ENCODE measurements around the gene MCM8.

The MCM8 gene

DNA sequence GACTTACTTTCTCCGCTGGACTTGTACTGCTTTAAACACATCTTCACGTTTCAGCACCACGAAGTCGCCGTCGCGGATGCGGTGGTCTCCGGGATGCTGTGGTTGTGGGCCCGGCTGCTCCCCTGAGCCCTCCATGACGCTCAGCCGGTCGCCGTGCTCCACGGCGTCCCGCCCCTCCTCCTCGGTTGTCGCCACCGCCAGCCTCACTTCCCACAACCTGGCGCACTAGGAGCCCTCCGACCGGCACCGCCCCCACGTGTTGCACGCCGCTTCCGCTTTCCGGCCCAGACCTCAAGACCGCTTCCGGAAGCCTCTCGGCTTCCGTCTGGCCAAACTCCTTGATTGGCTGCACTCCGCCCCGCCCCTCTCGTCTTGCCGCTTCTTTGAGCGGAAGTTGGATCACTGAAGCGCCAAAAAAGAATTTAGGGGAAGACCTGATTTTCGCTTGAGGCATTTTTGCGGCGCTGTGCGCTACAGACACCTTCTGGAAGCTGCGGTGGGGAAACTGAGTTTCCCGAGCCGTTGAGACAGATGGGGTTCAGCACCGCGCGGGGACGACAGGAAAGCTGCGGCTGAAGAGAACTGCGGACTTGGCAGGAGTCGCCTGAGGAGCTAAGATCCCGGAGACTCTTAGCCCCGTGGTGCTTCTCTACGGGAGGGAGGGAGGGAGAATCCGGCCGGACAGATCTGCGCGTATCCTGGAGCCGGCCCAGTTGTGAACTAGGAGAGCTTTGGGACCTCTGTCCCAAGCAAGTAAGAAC lies at the start of gene MCM8, which contains the start of gene TRMT6:
TSS of gene MCM8 (plus strand) at position 382 of the 761 bp plus-strand sequence. CDS start 1,364 bp downstream, outside the sequence.
TSS of gene TRMT6 (minus strand) at position 263 of the 761 bp plus-strand sequence. CDS start at position 135, 128 bp downstream.
- DNase-seq = peak; percentile 85

DNA sequence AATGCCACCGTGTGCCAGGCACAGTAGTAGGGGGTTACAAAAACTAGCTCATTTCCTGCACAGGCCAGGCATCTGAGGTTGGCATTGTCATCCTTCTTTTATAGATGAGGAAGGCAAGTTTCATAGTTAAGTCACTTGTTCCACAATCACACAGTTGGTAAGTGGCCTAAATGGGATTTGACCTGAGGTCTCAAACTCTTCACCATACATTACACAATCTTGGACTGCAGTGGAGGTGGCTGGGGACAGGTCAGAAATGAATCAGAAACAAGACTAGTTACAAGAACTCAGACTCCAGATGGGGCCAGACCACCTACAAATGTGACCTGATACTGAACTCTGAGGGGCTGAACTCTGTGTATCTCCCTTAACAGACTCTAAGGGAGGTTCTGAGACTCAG lies 49.5 kb upstream of the MCM8 start:
- DNase-seq = no peak

DNA sequence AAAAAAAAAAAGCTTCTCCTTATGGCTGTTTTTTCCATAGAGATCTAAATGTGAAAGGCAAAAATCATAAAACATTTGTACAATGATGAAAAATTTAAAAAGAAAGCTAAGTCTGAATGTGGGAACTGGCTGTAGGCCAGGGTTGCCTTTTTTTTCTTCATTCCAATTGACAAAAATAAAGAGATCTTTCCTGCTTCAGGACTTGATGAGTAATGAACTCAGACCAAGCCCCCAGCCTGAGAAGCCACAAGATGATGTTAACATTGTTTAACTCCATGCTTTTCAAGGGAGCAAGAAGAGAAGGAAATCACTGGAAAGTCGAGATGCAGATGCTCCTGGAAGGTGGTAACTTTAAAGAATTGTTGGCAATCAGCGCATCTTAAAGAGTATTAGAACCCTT lies 41.5 kb upstream of the MCM8 start:
- no peak for DNase-seq

DNA sequence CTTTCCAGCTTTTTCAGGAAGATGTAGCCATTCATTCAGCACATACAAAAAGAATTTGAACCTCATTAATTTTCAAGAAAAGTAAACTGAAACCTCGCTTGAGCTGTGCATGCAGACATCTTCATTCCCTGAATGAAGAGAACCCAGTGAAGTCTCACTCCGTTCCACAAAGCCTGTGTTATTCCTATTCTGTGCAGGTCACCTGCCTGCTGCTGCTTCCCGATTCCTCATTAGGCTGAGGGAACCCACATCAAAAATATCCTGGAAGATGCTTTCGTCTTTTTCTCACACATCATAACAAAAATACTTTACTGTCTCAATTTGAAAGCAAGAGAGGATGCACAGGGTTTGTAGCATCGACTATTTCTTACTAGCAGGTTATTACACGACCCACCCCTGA lies 40.3 kb upstream of the MCM8 start:
- DNase-seq = no peak

DNA sequence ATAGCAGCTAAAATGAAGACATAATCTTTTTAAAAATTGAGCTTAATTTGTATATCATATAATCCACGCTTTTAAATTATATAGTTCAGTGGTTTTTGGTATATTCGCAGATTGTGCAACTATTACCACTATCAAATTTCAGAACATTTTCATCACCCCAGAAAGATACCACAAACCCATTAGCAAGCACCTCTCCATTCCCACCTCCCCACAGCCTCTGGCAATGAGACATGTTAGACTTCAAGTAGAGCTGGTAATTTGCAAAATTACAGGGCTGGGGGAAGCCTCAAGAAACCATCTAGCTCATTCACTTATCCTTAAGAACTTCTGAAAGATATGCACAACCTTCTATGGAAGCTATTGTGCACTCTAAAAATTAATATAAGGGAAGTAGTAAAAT lies 37.3 kb upstream of the MCM8 start:
- DNase-seq = no peak

DNA sequence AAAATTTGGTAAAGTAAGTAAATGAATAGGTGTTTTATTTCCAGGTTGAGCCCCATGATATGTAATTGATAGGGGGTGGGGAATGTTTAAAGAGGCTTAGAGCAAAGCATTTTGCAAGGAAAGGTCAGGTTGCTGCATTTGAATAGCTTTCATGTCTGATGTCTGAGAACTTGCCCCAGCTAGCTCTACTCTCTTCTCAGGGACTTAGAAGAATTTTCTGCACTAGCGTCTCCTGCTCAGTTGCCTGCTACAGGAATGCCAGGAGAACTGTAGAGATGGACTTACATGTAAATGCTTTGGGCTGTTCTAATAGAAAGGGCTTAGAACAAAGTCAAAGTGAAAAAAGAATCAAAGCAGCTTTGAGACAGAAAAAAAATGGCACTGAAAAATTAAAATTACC lies 35.6 kb upstream of the MCM8 start:
- DNase-seq = no peak

DNA sequence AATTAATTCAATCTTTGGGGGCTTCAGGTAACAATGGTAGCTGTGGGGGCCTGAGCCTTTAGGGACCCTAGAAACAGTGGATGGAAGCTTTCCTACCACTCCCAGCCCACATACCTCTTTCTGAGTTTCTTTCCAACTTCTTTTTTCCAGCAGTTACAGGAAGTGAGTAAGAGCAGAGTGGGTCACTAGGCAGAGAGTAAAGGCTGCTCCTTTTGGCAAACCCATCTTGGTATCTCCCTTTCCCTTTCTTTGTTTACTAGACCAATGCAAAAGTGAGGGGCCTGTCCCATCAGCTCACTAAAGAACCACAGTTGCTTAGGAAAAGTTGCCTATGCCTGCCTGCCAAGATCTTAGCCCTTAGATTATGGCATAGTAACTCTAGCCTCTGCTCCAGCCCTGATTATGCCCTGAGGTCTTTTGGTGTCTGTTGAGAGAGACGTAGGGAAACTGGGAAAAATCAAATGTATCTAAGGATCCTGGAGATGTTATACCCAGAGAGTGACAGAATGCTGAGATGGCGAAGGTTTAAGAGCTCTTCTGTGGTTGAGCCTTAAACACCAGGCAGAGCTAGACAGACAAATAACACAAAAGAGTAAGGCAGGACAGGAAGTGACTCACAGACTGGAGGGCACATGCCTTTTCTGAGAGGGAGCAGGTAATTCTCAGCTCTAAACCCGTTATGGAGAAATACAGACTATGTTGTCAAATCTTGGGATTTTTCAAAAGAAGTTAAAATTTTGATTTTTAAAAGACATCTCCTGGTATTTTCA lies 31.4 kb upstream of the MCM8 start:
- DNase-seq = no peak

DNA sequence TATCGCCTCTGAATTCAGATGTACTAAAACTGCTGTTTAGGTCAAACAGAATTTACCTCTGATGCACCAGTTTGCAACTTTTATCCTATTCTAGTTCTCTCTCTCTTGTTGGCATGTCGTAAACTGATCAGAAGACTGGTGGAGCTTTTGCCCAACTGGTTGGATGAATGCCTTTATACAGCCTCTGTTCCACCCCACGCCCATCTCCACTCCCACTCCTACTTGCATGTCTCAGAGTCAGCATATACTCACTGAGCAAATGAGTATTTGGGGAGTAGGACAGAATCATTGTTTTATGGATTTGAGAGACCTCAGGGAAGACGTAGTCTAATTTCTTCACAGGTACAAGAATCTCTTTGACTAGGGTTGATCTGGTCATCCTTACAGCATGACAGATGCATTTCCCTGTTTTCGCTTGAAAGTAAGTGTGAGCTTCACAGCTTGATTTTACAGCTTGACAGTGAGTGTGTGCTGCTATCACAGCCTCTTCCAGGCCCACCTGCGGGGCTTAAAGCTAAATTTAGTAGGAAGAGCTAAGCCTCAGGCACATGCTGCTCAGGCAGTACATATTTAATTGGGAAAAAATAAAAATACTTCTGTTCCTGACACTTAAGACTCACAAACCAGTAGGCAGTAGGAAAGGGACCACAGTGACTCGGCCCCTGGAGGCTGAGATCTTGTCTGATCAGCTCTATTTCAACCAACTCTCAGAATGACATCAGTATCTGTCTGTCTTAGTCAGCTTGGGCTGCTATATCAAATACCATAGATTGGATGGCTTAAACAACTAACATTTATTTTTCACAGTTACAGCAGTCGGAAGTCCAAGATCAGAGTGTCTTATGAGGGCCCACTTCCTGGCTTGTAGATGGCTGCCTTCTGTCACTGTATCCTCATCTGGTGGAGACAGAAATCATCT lies 30.6 kb upstream of the MCM8 start:
- DNase-seq = no peak

DNA sequence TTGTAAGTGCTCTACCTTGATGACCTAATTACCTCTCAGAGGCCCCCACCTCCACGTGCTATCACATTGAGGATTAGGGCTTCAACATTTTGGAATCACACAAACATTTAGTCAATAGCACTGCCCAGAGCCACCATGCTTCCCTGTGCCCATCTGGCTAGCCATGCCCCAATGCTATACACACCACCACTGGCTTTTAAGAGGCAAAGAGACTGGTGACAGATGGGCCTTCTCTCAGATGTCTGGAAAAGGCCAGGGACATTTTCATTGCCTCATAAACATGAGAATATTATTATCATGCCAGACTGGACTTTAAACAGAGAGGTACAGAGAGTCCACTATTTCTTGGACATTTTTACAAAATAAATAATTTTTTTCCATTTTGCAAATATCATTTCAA lies 29.9 kb upstream of the MCM8 start:
- no peak for DNase-seq

DNA sequence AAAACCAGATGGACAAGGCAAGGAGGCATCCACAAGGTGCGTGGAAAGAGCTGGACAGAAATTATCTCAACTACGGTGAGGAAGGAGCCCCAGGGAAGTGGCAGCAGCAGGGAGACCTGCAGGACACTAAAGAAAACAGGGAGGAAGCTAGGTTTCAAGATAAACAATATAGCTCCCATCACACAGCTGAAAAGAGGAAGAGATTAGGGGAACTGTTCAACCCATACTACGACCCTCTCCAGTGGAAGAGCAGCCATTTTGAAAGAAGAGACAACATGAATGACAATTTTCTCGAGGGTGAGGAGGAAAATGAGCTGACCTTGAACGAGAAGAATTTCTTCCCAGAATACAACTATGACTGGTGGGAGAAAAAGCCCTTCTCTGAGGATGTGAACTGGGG lies 27.0 kb upstream of the MCM8 start:
- no peak for DNase-seq

DNA sequence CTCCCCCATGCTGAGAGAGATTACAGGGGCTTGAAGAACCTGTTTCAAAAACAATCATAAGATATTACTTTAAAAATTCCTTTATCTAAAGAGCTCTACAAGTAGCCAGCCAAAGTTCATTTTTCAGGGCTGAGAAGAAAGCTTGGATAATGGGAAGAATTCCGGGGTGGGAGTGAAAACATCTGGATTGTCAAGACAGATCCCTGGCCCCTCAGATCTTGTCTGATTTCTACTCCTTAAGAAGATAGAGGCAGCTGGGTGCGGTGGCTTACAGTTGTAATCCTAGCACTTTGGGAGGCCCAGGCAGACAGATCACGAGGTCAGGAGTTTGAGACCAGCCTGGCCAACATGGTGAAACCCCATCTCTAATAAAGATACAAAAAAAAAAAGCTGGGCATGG lies 24.9 kb upstream of the MCM8 start:
- no peak for DNase-seq

DNA sequence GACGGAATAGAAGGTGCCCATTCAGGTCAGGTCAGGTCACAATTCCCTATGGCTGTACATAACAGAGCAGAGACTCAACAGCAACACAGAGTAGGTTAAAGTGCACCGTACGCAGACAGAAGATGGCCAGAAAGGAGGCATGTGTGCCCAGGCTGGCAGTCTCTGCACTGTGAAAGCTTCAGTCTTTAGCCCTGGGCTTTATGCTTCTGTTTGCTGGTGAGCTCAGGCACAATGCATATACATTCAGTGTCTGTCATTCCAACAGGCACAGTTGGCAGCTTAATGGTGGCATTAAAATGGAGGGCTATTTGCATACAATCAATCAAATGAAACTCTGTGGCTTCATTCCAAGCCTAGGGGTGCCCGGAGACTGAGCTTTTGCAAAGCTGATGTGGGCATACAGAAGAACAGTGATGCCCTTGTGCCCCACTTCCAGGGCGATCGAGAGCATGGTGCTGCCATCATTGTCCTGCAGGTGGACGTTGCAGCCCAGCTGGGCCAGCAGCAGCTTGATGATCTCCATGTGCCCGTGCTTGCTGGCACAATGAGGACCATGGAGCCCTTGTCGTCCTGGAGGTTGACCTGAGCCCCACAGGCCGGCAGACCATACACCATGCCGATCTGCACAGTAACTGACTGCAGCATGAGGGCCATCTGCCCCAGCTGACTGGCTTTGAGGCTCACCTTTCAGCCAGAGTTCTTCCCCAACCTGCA lies 22.5 kb upstream of the MCM8 start:
- no peak for DNase-seq

DNA sequence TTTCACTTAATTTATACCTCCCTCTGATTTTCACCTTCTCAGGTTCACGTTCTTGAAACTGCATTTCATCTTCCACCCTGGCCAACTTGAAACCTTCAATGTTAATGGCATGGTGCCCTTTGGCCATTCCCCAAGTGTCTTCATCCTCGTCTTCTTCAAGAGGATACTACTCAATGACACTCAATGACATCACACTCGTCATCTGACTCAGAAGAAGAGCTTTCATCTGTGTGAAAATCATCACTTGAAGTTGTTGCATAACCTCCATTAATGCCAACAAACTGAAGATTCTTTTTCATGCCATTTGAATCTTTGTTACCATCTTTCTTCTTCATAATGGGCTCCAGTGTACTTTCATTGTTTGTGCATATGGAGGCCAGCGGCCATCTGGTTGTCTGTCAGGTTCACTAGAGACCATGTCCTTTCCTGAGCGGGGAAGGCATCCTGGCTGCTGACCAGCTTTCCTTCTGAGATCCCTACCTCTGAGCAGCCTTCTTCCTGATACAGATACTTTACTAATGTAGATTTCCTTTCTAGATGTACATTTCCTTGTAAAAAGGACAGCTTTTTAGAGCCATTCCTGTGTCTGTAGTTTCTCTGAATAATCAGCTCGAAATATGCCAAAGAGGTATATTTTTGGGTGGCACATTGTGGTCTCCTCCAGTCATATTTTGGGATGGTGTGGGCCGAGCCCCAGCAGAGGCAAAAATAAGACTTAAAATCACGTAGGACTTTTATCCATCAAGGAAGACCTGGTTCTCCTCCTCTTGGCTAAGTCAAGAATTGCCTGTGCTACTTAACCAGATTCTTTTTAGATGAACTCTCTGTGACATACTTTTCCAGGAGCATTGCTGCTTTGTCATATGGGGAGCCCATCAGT lies 21.4 kb upstream of the MCM8 start:
- DNase-seq = no peak

DNA sequence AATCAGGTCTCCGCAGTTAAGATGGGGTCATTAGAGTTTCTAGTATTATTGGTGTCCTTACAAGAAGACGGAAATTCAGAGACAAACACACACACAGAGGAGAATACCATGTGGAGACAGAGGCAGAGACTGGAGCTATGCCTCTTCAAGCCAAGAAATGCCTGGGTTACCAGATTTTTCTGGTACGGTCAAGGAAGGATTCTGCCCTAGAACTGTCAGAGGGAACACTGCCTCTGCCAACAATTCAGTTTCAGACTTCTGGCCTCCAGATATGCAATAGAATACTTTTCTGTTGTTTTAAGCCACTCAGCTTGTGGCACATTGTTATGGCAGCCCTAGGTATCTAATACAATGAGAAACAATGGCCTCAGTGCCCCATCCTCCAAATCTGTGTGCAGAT lies 19.0 kb upstream of the MCM8 start:
- no peak for DNase-seq

DNA sequence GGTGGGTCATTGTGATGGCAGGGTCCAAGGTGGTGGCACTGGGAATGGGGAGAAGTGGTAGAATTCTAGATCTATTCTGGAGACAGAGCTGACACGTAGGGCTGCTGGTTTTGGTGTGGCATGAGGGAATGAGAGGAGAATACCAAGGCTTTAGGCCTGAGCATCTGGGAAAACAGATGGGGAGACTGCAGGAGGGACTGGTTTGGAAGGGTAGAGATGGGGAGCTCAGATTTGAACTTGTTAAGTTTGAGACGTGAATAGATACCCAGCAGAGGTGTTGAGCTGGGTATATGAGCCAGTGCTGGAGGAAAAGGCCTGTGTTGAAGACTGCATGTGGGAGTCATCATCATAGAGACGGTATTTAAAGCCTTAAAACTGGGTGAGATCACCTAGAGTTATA lies 17.7 kb upstream of the MCM8 start:
- DNase-seq = no peak

DNA sequence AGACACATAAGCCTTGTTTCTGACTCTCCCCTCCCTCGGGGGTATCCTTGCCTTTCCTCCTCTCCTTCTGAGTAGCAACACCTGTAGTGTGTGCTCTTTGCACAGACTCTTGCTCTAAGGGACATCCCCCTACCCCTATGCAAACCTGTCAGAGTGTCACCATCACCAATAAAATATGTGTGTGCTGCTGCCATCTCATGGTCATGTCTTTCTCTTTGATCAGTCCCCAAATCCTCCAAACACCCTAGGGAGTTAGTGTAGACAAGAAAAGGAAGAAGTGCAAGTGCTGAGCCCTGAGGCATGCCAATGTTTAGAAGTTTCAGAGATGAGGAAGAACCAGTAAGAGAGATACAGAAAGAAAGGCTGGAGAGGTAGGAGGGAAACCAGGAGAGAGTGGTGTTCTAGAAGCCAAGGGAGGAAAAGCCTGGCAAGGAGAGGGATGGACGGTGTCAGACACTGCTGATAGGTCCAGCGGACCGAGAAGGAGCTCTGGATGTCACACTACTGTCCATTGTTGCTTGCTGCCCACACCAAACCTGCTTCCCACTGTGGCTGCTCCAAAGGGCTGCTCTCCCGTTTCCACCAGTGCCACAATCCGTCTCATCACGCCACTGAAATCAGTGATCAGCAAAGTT lies 16.5 kb upstream of the MCM8 start:
- DNase-seq = no peak

DNA sequence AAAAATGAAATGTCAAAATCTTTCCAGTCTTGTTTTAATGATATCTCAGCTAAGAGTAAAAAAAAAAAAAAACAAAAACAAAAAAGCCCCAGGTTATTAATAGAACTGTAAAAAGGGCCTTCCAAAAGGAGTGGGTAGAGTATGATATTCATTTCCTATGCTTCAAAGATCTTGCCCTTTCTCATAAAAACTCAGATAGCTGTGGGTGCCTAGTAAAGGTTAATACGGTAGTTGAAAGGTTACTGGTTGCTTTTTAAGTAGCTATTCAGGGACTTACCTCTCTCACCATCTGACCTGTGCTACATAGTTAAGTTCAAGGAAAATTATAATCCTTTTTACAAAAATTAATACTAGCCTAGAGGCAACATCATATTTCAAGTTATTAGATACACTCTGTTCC lies 15.1 kb upstream of the MCM8 start:
- DNase-seq = no peak

DNA sequence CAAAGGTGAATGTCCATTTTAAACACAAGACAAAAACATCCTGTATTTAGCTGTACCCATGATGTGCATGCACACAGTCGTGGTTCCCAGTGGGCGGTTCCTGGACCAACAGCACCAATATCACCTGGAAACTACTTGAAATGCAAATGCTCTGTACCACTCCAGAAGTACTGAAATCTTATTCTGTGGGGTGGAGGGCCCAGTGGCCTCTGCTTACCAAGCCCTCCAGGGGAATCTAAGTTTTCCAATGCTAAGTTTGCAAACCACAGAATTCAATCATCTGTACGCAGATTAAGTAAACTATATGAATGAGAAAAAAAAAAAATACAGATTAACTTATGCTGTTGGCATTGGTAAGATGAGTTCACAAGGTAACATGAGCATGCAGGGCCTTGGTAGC lies 14.2 kb upstream of the MCM8 start:
- DNase-seq = no peak

DNA sequence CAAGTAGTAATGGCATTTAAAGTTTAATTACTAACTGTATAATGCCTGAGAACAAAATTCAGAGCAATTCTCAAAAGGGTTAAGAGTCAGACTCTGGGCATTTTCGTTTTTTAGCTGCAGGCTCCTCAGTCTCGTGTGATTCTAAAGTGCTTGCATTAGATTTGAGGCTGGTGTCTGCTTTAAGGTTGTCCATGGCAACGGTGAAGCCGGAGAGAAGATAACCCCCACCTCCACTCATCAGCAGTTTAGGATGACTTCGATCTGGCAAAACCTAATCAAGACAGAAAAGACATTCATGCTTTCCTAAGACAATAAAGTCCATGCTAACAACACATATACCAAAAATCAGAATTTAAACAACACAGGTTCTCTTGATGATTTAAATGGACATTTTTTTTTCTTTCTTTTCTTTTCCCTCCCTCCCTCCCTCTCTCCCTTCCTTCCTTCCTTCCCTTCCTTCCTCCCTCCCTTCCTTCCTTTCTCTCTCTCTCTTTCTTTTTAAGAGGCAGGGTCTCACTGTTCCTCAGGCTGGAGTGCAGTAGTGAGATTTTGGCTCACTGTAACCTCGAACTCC lies 11.9 kb upstream of the MCM8 start:
- DNase-seq = no peak

DNA sequence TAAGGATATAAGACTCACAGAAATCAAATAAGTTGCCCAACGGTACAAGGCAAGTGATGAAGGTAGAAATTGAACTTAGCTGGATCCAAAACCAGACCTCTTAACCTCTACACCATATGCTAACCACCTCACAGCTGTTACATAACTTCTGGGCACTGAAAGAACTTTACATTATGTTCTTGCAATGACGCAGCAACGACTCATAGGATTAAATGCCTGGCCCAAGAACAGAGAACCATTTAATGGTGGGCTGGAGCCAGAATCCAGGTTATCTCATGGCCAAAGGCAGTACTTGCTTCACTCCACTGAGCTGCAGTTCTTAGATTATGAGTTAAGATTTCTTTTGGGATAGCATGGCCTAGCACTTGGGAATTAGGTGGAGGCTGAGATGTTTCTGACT lies 4.5 kb upstream of the MCM8 start:
- no peak for DNase-seq

DNA sequence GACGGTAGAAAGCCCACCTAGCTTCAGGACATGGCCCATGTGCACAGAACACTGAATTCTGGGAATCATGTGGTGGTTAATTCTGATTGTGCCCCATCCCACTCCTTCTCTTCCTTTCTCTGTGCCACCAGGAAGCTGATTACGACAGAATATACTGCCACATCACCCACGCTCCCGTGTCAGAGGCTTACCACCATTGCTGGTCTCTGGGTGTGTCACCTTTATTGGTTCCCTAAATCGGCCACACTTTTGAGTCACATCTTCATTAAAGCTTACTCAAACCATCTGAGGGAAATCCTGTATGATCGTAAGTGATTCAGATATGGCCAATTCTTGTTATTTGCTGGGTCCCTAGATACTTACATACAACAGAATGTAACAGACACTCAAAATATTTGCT lies 3.2 kb upstream of the MCM8 start:
- DNase-seq = no peak

Data from NCI-H2081 treated with DMSO at 0.1 percent for 48 hours (cell line).